GM18508 (cell line): ENCODE data around the gene TRIM8.
"Not testable (repeated sequence)": the region's sequence is repeated elsewhere in the genome, so short reads cannot be mapped to it uniquely, and the experiment has no call there.

Experiments used
- ATAC-seq: cut with Tn5 transposase; IDR thresholded peaks from one replicate; pipeline ENCODE4 v1.9.1; 2021; ENCODE audit warnings: moderate number of reproducible peaks; ENCODE audit not compliant: insufficient read depth, unreplicated experiment

TRIM8 gene

GRCh38 chr10:102682981-102683380, 38.7 kb downstream of the TRIM8 start:
- no peak for ATAC-seq

- no peak for ATAC-seq
These were observed 39.5 kb downstream of the TRIM8 start for GRCh38 chr10:102683736-102684135.

GRCh38 chr10:102691285-102692066, 47.2 kb downstream of the TRIM8 start:
- no peak for ATAC-seq

GRCh38 chr10:102695401-102695800, 51.1 kb downstream of the TRIM8 start:
- not testable (repeated sequence) for ATAC-seq

GRCh38 chr10:102696736-102697135, 52.5 kb downstream of the TRIM8 start:
- ATAC-seq, result no peak

- no peak for ATAC-seq
These were observed 54.6 kb downstream of the TRIM8 start for GRCh38 chr10:102698894-102699293.

GRCh38 chr10:102701272-102701671, 57.0 kb downstream of the TRIM8 start:
- ATAC-seq, result no peak

- no peak for ATAC-seq
These were observed 57.5 kb downstream of the TRIM8 start for GRCh38 chr10:102701796-102702195.

GRCh38 chr10:102702742-102703141, 58.5 kb downstream of the TRIM8 start:
- ATAC-seq, result no peak

- no peak for ATAC-seq
These were observed 60.6 kb downstream of the TRIM8 start for GRCh38 chr10:102704915-102705314.

GRCh38 chr10:102705531-102705930, 61.3 kb downstream of the TRIM8 start:
- no peak for ATAC-seq
